ENCODE data around the gene PLP1. TPM values are rescaled to one million over a fixed set of nuclear protein-coding genes. Genes with fewer than 3 reads are reported as not detected.

The PLP1 gene
- total RNA-seq, 1 experiment from 2014 or later, result 29.2 TPM

DNA sequence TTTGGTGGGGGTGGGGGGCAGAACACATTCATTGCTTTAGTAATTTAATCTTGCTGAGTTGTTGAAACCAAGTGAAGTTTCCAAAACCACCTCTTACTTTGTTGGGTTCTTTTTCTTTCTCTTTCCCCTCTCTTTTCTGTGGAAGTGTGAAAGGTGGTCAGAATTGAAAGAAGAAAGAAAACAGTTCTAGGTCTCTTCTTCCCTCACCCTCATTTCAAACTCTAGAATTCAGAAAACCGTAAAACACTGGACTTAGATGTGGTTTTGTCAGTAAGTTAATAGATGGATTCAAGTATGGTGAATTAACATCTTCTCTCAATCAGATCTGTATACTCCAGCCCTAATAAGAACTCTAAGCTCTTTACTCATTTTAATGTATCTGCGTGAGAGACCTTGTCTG, 23.7 kb downstream of the PLP1 start (continued):
- TF ChIP-seq USF1 (CRISPR knock-in tag; IDR thresholded peaks at IDR 0.05) (no peak), MYBL2 (CRISPR knock-in tag; IDR thresholded peaks at IDR 0.05) (no peak), OVOL2 (CRISPR knock-in tag; IDR thresholded peaks at IDR 0.05; ENCODE audit: borderline replicate concordance) (no peak), CBFB (CRISPR knock-in tag; IDR thresholded peaks at IDR 0.05; ENCODE audit: low read depth) (no peak), IRF2 (CRISPR knock-in tag; IDR thresholded peaks at IDR 0.05; ENCODE audit: borderline replicate concordance, low read depth) (no peak), FOXK1 (CRISPR knock-in tag; IDR thresholded peaks at IDR 0.05) (no peak), ZNF281 (CRISPR knock-in tag; IDR thresholded peaks at IDR 0.05) (no peak), SMAD3 (CRISPR knock-in tag; IDR thresholded peaks at IDR 0.05; ENCODE audit: borderline replicate concordance) (no peak)
- TF ChIP-seq, protein P1, sequence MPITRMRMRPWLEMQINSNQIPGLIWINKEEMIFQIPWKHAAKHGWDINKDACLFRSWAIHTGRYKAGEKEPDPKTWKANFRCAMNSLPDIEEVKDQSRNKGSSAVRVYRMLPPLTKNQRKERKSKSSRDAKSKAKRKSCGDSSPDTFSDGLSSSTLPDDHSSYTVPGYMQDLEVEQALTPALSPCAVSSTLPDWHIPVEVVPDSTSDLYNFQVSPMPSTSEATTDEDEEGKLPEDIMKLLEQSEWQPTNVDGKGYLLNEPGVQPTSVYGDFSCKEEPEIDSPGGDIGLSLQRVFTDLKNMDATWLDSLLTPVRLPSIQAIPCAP (CRISPR knock-in tag; IDR thresholded peaks at IDR 0.05), result no peak

DNA sequence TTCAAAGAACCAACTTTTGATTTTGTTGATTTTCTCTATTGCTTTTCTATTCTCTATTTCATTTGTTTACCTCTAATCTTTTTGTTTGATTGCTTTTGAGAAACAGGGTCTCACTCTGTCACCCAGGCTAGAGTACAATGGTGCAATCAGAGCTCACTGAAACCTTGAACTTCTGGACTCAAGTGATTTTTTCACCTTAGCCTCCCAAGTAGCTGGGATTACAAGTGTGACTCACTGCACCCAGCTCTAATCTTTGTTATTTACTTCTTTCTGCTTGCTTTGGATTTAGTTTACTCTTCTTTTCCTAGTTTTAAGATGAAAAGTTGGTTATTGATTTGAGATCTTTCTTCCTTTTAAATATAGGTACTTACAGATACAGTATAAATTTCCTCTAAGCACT, 29.2 kb downstream of the PLP1 start:
- H3K36me3 Mint-ChIP-seq, result no peaks in the 10 kb centered on the region
- POLR2A ChIA-PET, result no interaction called here
- H3K9me3 Mint-ChIP-seq, result no peaks in the 10 kb centered on the region
- 0 out of 2 replicates have a peak, but pooled peaks cover 4% of the 10 kb centered on the region for H3K4me1 Mint-ChIP-seq
- no peak overlapping the region for H3K27ac Mint-ChIP-seq
- CTCF ChIA-PET, result no interaction called here
- ATAC-seq (no peak), DNase-seq (ENCODE audit: low spot score) (no peak)
- no peak overlapping the region for H3K4me3 Mint-ChIP-seq
- TF ChIP-seq TEAD4 (CRISPR knock-in tag; IDR thresholded peaks at IDR 0.05) (no peak), GABPB1 (CRISPR knock-in tag; IDR thresholded peaks at IDR 0.05) (no peak), IRF2 (CRISPR knock-in tag; IDR thresholded peaks at IDR 0.05; ENCODE audit: borderline replicate concordance, low read depth) (no peak), ATF2 (CRISPR knock-in tag; IDR thresholded peaks at IDR 0.05; ENCODE audit: borderline replicate concordance, low read depth) (no peak), KAT7 (CRISPR knock-in tag; IDR thresholded peaks at IDR 0.05; ENCODE audit: borderline replicate concordance) (no peak), ETV6 (CRISPR knock-in tag; IDR thresholded peaks at IDR 0.05) (no peak), ZMAT4 (CRISPR knock-in tag; IDR thresholded peaks at IDR 0.05) (no peak)
- TF ChIP-seq, protein P2, sequence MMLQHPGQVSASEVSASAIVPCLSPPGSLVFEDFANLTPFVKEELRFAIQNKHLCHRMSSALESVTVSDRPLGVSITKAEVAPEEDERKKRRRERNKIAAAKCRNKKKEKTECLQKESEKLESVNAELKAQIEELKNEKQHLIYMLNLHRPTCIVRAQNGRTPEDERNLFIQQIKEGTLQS (CRISPR knock-in tag; conservative IDR thresholded peaks at IDR 0.05), result no peak
- H3K27me3 Mint-ChIP-seq (ENCODE audit: low read depth), result peaks cover 19% of the 10 kb centered on the region

- TF ChIP-seq TEAD1 (CRISPR knock-in tag; IDR thresholded peaks at IDR 0.05) (no peak), HMGXB4 (CRISPR knock-in tag; IDR thresholded peaks at IDR 0.05) (no peak), MYBL2 (CRISPR knock-in tag; IDR thresholded peaks at IDR 0.05) (no peak), ZNF219 (CRISPR knock-in tag; IDR thresholded peaks at IDR 0.05; ENCODE audit: borderline replicate concordance) (no peak), KAT7 (CRISPR knock-in tag; IDR thresholded peaks at IDR 0.05; ENCODE audit: borderline replicate concordance) (no peak)
- TF ChIP-seq, protein P2 (CRISPR knock-in tag; conservative IDR thresholded peaks at IDR 0.05), result no peak
- TF ChIP-seq, protein P3, sequence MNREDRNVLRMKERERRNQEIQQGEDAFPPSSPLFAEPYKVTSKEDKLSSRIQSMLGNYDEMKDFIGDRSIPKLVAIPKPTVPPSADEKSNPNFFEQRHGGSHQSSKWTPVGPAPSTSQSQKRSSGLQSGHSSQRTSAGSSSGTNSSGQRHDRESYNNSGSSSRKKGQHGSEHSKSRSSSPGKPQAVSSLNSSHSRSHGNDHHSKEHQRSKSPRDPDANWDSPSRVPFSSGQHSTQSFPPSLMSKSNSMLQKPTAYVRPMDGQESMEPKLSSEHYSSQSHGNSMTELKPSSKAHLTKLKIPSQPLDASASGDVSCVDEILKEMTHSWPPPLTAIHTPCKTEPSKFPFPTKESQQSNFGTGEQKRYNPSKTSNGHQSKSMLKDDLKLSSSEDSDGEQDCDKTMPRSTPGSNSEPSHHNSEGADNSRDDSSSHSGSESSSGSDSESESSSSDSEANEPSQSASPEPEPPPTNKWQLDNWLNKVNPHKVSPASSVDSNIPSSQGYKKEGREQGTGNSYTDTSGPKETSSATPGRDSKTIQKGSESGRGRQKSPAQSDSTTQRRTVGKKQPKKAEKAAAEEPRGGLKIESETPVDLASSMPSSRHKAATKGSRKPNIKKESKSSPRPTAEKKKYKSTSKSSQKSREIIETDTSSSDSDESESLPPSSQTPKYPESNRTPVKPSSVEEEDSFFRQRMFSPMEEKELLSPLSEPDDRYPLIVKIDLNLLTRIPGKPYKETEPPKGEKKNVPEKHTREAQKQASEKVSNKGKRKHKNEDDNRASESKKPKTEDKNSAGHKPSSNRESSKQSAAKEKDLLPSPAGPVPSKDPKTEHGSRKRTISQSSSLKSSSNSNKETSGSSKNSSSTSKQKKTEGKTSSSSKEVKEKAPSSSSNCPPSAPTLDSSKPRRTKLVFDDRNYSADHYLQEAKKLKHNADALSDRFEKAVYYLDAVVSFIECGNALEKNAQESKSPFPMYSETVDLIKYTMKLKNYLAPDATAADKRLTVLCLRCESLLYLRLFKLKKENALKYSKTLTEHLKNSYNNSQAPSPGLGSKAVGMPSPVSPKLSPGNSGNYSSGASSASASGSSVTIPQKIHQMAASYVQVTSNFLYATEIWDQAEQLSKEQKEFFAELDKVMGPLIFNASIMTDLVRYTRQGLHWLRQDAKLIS (CRISPR knock-in tag; IDR thresholded peaks at IDR 0.05; ENCODE audit: borderline replicate concordance), result no peak
- ChIA-PET CTCF (no interaction called here), POLR2A (no interaction called here)
- no peak for DNase-seq (ENCODE audit: low spot score)
- Mint-ChIP-seq H3K27me3 (ENCODE audit: low read depth) (peaks cover 13% of the 10 kb centered on the region), H3K9me3 (no peaks in the 10 kb centered on the region), H3K36me3 (no peaks in the 10 kb centered on the region), H3K4me3 (no peak overlapping the region), H3K4me1 (0 out of 2 replicates have a peak, but pooled peaks cover 4% of the 10 kb centered on the region), H3K27ac (no peak overlapping the region)
- no peak for ATAC-seq
These were observed 30.3 kb downstream of the PLP1 start for GRCh38 chrX:103806862-103807474.

Measured in WTC11 (cell line).